G401 (cell line): Measurements from ENCODE around the gene OTX2. TPM values are rescaled to one million over a fixed set of nuclear protein-coding genes. Genes with fewer than 3 reads are reported as not detected.

Experiments used
- total RNA-seq: library from RNA; depleted of rRNA; stranded (reverse); fragments of >200 nt; shearing (Covaris generic); gene quantifications from 2 replicates; pipeline ENCODE4 v1.2.3, GENCODE V29; 2014; rRNA removed

The OTX2 gene
- total RNA-seq, 1 experiment from 2014 or later: 128 TPM

Other genes starting within 250 kb of the OTX2 start
- 17.8 and 20.1 TPM in 2 replicates for gene TMEM260, start 230.7 kb downstream of the OTX2 start, total RNA-seq